Activated naive CD8-positive, alpha-beta T cell (primary cell): ENCODE measurements around the gene DBNDD2.

Experiments used
- H3K27ac Mint-ChIP-seq: one replicate; pipeline ENCODE4 v1.8.0; 2021; ENCODE audit warnings: mixed read lengths
- H3K27me3 Mint-ChIP-seq: one replicate; pipeline ENCODE4 v1.8.0; 2021; ENCODE audit warnings: mixed read lengths
- H3K36me3 Mint-ChIP-seq: one replicate; pipeline ENCODE4 v1.8.0; 2021; ENCODE audit warnings: mixed read lengths
- H3K4me1 Mint-ChIP-seq: one replicate; pipeline ENCODE4 v1.8.0; 2021; ENCODE audit warnings: low read depth, mixed read lengths
- H3K4me3 Mint-ChIP-seq: one replicate; pipeline ENCODE4 v1.8.0; 2021; ENCODE audit warnings: mild to moderate bottlenecking, mixed read lengths
- H3K9me3 Mint-ChIP-seq: one replicate; pipeline ENCODE4 v1.8.0; 2021; ENCODE audit warnings: low read depth, mixed read lengths

DBNDD2 gene

DNA sequence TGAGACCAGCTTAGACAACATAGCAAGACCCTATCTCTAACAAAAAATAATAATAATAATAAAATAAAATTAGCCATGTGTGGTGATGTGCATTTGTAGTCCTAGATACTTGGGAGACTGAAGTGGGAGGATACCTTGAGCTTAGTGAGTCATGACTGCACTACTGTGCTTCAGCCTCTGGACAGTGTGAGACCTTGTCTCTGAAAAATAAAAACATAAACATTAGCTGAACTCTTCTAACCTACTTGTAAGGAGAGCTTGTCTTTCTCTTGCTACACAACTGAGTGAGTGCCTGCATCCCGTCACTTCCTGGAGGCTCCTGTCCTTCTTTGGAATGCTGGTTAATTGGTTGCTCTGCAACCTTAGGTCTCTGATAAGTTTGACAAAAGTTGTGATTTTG is 5.1 kb upstream of the DBNDD2 start:
- no peak overlapping the region for H3K27ac Mint-ChIP-seq
- peaks cover 10% of the 10 kb centered on the region for H3K9me3 Mint-ChIP-seq
- no peak overlapping the region for H3K4me3 Mint-ChIP-seq
- H3K4me1 Mint-ChIP-seq, result peaks cover 18% of the 10 kb centered on the region
- no peaks in the 10 kb centered on the region for H3K27me3 Mint-ChIP-seq
- peaks cover 17% of the 10 kb centered on the region for H3K36me3 Mint-ChIP-seq

- no peaks in the 10 kb centered on the region for H3K27me3 Mint-ChIP-seq
- peaks cover 12% of the 10 kb centered on the region for H3K36me3 Mint-ChIP-seq
- peak overlapping the region; percentile 30 for H3K27ac Mint-ChIP-seq
- H3K4me1 Mint-ChIP-seq, result peaks cover 26% of the 10 kb centered on the region
- H3K9me3 Mint-ChIP-seq, result peaks cover 10% of the 10 kb centered on the region
- H3K4me3 Mint-ChIP-seq, result peak overlapping the region; percentile 77
Measured at GRCh38 chr20:45404438-45404837, 3.7 kb upstream of the DBNDD2 start.

GRCh38 chr20:45405571-45406259 is 2.4 kb upstream of the DBNDD2 start:
- H3K9me3 Mint-ChIP-seq, result peaks cover 5% of the 10 kb centered on the region
- peak overlapping the region; percentile 50 for H3K27ac Mint-ChIP-seq
- no peaks in the 10 kb centered on the region for H3K27me3 Mint-ChIP-seq
- peak overlapping the region; percentile 77 for H3K4me3 Mint-ChIP-seq
- peaks cover 26% of the 10 kb centered on the region for H3K4me1 Mint-ChIP-seq
- peaks cover 8% of the 10 kb centered on the region for H3K36me3 Mint-ChIP-seq

- Mint-ChIP-seq H3K4me3 (peak overlapping the region; percentile 80), H3K9me3 (peaks cover 5% of the 10 kb centered on the region), H3K27me3 (no peaks in the 10 kb centered on the region), H3K27ac (no peak overlapping the region), H3K4me1 (peaks cover 26% of the 10 kb centered on the region), H3K36me3 (peaks cover 7% of the 10 kb centered on the region)
Measured at GRCh38 chr20:45406260-45407066, 1.6 kb upstream of the DBNDD2 start.

DNA sequence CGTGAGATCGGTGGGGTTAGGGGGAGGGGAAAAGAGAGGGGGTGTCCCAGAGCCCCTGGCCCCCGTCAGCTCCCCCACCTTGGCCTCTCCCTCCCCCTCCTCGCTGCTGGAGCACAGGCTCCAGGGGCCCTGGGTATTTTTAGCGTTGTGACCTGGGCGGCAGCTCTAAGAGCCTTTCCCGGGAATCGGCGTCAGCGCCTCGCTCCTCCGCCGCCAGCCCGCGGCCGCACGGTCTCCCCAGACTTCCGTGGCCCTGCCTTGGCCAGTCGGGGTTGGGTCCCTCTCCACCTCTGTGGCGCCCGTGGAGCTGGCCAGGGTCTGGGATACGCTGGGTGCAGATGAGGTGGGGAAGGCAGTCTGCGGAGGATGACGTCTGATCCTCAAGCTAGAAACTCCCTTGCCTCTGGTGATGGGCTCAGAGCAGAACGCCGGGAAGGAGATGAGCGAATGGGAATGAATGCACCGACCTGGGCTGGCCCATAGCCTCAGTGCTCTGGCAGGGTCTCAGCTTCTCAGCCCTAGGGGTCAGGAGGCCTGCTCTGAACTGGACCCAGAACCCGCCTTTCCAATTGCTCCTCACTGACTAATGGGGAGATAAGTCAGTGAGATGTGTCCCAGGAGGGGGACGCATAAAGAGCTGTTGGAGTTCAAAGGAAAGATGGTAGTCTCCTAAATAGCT is 883 bp upstream of the DBNDD2 start:
- Mint-ChIP-seq H3K9me3 (no peaks in the 10 kb centered on the region), H3K27me3 (no peaks in the 10 kb centered on the region), H3K4me1 (peaks cover 26% of the 10 kb centered on the region), H3K27ac (peak overlapping the region; percentile 22), H3K36me3 (peaks cover 4% of the 10 kb centered on the region), H3K4me3 (peak overlapping the region; percentile 80)

GRCh38 chr20:45408646-45409213 is 641 bp downstream of the DBNDD2 start:
- Mint-ChIP-seq H3K36me3 (peaks cover 4% of the 10 kb centered on the region), H3K9me3 (no peaks in the 10 kb centered on the region), H3K4me3 (no peak overlapping the region), H3K27me3 (no peaks in the 10 kb centered on the region), H3K27ac (no peak overlapping the region), H3K4me1 (peaks cover 28% of the 10 kb centered on the region)

- Mint-ChIP-seq H3K27ac (no peak overlapping the region), H3K4me3 (no peak overlapping the region), H3K4me1 (peaks cover 32% of the 10 kb centered on the region), H3K36me3 (peaks cover 4% of the 10 kb centered on the region), H3K27me3 (no peaks in the 10 kb centered on the region), H3K9me3 (no peaks in the 10 kb centered on the region)
Measured at GRCh38 chr20:45409521-45410272, 1.6 kb downstream of the DBNDD2 start.

DNA sequence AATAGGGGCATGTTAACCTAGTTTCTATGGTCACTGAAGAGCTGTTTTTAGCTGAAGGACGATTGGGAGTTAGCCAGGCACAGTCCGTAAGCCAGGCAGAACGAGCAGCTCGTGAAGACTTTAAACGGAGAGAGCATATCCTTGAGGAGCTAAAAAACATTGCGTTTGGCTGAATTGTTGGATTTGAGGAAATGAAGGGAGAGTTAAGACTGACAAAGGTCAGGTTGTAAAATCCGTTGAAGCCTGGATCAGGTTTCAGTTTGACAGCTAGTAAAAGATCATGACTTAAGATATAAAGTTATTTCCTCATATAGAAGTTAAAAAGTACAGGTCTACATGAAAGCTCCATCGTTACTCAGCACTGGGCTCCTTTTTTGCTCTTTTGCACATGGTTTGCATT is 2.8 kb downstream of the DBNDD2 start:
- Mint-ChIP-seq H3K4me3 (no peak overlapping the region), H3K4me1 (peaks cover 38% of the 10 kb centered on the region), H3K27me3 (no peaks in the 10 kb centered on the region), H3K36me3 (peaks cover 4% of the 10 kb centered on the region), H3K9me3 (no peaks in the 10 kb centered on the region), H3K27ac (no peak overlapping the region)

GRCh38 chr20:45412653-45413052 is 4.6 kb downstream of the DBNDD2 start:
- Mint-ChIP-seq H3K36me3 (peaks cover 4% of the 10 kb centered on the region), H3K9me3 (no peaks in the 10 kb centered on the region), H3K27ac (no peak overlapping the region), H3K27me3 (no peaks in the 10 kb centered on the region), H3K4me1 (peaks cover 40% of the 10 kb centered on the region), H3K4me3 (no peak overlapping the region)

- no peaks in the 10 kb centered on the region for H3K27me3 Mint-ChIP-seq
- H3K4me1 Mint-ChIP-seq, result peaks cover 42% of the 10 kb centered on the region
- H3K9me3 Mint-ChIP-seq, result no peaks in the 10 kb centered on the region
- peaks cover 4% of the 10 kb centered on the region for H3K36me3 Mint-ChIP-seq
- no peak overlapping the region for H3K4me3 Mint-ChIP-seq
- no peak overlapping the region for H3K27ac Mint-ChIP-seq
Measured at GRCh38 chr20:45413479-45413878, 5.4 kb downstream of the DBNDD2 start.

DNA sequence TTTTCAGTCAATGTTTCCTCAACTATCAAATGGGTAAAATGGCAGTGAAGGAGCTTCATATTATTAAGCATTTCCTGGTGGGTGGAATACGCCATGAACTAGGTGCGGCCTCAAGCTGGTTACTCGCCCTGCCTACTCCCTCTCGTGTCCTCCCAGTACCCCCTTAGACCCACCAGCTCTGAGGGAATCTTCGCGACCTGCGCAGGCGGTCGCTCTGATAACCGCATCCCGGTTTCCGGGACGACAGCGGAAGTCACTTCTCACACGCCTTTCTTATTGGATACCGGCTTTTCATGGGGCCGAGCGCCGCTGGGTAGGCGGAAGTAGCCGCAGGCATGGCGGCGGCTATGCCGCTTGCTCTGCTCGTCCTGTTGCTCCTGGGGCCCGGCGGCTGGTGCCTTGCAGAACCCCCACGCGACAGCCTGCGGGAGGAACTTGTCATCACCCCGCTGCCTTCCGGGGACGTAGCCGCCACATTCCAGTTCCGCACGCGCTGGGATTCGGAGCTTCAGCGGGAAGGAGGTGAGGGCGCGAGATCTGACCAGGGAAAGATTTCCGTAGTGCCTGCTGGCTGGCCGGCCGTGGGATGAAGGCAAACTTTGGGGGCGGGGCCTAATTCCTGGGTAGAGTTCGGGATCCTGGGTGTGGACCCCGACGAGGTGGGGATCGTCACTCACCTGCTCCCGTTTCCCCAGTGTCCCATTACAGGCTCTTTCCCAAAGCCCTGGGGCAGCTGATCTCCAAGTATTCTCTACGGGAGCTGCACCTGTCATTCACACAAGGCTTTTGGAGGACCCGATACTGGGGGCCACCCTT is 7.9 kb downstream of the DBNDD2 start, which contains the start of gene PIGT:
TSS of gene PIGT (plus strand) at position 320 of the 816 bp plus-strand sequence. CDS start at position 336, 16 bp downstream.
- Mint-ChIP-seq H3K36me3 (peaks cover 9% of the 10 kb centered on the region), H3K4me3 (peak within 1 kb of the TSS; percentile 95), H3K9me3 (no peaks in the 10 kb centered on the region), H3K27ac (peak within 1 kb of the TSS; percentile 95), H3K27me3 (no peaks in the 10 kb centered on the region), H3K4me1 (peaks cover 48% of the 10 kb centered on the region)

DNA sequence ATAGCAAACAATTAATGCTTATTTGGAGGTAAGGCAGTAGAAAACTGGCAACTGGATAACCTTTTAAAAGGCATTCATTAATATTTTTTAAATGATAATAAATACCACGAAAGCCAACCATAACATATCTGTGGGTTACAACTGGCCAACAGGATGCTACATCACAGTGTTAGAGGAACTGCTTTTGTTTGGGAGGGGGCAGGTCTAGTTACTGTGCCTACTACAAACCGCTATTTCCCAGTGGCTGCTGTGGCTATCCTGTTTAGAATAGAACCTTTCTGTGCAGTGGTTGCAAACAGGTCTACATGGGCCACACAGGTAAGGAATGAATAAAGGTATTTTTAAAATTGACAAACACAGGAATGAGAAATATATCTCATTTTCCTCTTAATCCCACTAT is 8.8 kb downstream of the DBNDD2 start:
- H3K9me3 Mint-ChIP-seq, result no peaks in the 10 kb centered on the region
- peaks cover 48% of the 10 kb centered on the region for H3K4me1 Mint-ChIP-seq

DNA sequence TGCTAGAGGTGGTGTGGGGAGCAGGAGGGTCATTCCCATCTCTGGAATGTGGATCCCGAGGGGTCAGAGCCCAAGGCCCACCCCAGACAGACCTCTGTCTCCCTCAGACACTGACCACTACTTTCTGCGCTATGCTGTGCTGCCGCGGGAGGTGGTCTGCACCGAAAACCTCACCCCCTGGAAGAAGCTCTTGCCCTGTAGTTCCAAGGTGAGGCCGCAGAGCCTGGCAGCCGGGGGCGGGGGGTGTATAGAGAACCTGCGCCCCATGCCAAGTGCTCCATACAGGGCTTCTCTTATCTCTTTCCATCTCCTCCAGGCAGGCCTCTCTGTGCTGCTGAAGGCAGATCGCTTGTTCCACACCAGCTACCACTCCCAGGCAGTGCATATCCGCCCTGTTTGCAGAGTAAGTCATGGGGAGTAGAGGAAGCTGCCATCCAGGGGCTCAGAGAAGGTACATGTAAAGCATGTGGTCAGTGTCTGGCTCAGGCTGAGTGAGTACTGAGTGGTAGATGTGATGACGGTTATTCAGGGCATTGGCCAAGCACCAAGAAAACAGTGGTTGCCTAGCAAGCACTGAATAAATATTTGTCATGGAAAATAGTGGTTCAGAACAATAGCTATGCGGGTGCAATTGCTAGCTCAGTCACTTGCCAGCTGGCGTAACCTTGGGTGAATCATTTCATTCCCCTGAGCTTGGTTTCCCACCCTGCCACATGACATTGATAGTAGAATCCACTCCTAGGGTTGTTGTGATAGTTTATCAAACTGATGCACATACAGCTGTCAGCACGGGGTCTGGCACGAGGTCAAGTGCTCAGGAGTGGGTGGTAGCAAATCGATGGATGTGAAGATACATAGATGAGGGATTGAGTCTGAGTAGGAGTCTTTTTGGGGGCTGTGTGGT is 11.4 kb downstream of the DBNDD2 start:
- Mint-ChIP-seq H3K9me3 (no peaks in the 10 kb centered on the region), H3K4me3 (peak overlapping the region; percentile 27), H3K36me3 (peaks cover 7% of the 10 kb centered on the region), H3K27ac (peak overlapping the region; percentile 89), H3K27me3 (no peaks in the 10 kb centered on the region), H3K4me1 (peaks cover 42% of the 10 kb centered on the region)

More for the DNA sequence above, 8.8 kb downstream of the DBNDD2 start:
- Mint-ChIP-seq H3K27ac (peak overlapping the region; percentile 95), H3K27me3 (no peaks in the 10 kb centered on the region), H3K4me3 (peak overlapping the region; percentile 95), H3K36me3 (peaks cover 5% of the 10 kb centered on the region)
